Islet of Langerhans (tissue), 1 donor: ENCODE results near the gene ZBTB38.
A peak's percentile ranks its signal among the peaks of the same experiment; 100 is the strongest.

ENCODE experiments used
- FAIRE-seq: peaks from one replicate; lab custom pipeline; 2011; peaks lifted over from hg19 to GRCh38; lab: Jason Lieb, UNC

ZBTB38 gene

DNA sequence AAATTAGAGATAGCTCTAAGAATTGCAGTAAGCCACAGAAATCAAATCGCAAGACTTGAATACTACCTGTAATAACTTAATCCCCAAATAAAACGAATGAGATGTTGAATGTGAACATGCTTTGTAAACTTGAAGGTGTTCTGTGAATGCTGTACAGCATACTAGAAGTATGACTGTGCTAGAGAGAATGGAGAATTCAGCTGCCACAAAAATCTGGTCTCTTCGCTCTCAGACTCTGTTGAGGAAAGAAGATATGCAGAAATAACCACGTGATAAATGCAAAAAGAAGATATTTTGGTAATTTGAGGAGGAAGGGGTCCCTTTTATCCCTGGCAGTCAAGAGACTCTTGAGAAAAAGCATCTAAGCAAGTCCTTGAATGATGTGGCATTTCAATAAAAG, 37.3 kb downstream of the ZBTB38 start:
- FAIRE-seq, result no peak

DNA sequence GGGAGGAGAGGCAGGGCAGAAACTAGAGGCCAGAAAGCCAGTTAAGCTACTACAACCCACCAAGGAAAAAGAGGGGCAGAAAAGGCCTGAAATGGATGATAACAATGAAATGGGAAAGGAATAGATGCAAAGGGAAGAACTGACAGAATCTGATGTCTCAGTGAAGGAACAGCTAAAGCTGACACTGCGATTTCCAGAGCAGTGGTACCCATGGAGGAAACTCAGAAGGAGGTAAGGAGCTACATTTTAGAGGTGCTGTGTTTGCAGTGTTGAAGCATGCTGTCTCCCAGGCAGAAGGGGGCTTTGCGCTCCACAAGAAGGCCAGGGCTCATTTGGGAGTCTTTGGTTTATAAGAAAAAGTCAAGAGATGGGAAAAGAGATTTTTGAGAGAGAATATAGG, 38.0 kb downstream of the ZBTB38 start:
- FAIRE-seq, result no peak

DNA sequence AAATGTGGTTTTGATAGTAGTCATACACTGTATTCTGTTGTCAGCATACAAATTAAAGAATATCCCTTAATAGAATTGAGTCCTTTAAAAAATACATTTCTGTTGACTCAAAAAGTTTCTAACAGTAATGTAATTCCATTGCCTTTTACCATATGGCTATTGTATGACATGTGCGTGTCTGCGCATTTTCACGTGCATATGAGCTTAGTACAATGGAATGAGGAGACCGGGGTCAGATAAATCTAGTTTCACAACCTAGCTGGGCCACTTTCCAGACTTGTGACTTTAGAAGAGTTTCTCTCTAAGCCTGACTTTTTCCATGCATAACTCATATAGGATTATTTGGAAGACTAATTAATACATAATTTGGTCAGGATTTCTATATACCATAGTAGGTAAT, 38.7 kb downstream of the ZBTB38 start:
- no peak for FAIRE-seq

GRCh38 chr3:141407825-141408224, 39.5 kb downstream of the ZBTB38 start:
- no peak for FAIRE-seq

- no peak for FAIRE-seq
Measured at GRCh38 chr3:141408596-141408995, 40.3 kb downstream of the ZBTB38 start.

GRCh38 chr3:141409940-141410241, 41.6 kb downstream of the ZBTB38 start:
- FAIRE-seq, result no peak

- FAIRE-seq, result no peak
Measured at GRCh38 chr3:141410408-141410807, 42.1 kb downstream of the ZBTB38 start.

DNA sequence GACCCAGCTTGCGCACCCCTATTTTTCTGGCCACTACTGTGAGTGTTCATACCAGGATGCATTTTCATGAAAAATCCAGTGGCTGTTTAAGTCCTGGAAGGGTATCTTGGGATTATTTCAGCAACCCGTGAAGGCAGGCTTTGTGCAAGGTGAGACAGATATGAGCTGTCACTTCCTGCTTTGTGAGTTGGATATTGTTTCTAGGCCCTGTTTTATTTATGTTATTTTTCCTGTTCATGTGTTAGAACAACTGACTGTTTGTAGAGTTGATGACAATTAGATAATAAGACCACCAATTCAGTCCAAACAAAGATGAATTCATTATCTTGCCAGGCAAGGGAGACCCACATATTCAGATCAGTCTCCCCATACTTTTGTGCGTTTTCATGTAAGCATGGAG, 42.5 kb downstream of the ZBTB38 start:
- FAIRE-seq, result no peak

- no peak for FAIRE-seq
Measured at GRCh38 chr3:141411251-141411771, 43.0 kb downstream of the ZBTB38 start.

DNA sequence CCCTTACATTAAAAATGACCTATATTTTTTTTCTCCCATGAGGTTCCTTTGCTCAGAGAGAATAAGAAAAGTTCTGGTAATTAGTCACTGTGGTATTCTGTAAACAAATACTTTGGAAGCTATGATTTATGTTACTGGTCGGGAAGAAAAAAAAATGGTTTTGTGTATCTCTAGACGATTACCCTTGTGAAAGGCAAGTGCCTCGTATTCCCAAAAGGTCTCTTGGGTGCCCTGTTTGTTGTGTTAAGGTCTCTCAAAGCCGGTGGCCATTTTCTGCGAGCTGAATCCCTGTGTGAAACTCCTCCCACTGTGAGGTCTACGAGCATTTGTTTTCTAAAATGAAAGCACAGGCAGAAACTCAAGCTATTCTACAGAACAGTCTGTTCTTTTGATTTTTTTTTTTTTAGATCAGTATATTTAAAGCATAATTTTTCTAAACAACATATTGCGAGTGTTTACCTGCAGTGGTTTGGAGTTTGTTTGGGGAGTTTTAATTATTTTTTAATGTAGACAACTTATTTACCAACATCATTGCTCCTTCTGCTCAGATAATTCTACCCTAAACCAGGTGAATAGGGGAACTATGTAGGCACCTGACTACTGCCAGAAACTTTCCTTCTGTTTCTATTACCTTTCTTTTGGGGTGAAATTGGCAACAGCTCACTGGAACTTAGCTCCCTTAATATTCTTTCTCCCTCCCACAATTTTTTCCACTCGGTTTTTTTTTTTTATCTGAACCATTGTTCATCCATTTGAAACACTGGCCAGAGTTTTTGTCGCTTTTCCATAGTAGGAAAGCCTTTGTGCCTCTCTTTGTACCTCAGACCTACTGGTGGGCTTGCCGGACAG, 44.0 kb downstream of the ZBTB38 start:
- peak; percentile 47 for FAIRE-seq

- FAIRE-seq, result no peak
Measured at GRCh38 chr3:141412936-141413354, 44.6 kb downstream of the ZBTB38 start.

GRCh38 chr3:141413391-141413790, 45.1 kb downstream of the ZBTB38 start:
- no peak for FAIRE-seq

- FAIRE-seq, result no peak
Measured at GRCh38 chr3:141413801-141414689, 45.7 kb downstream of the ZBTB38 start.

GRCh38 chr3:141414800-141415462, 46.6 kb downstream of the ZBTB38 start:
- no peak for FAIRE-seq

DNA sequence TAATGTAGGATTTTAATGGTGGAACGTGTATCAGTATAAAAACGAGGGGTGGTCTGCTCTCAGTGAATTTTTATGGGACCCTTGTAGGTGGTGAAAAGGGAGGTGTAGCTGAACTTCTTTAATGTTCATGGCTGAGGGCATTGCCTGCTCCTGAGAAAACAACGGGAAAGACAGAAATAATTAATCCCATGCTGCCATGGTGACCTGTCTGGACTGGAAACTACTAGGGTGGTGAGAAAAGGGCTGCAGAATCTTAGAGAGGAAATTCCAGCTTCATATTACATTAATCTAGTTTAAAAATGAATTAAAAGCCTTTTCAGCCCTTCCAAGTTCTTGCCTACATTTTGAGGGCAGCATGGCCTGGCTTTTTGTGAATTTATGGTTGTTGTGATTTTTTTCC, 47.6 kb downstream of the ZBTB38 start:
- FAIRE-seq, result no peak
